WTC11 (cell line): ENCODE data around the gene CFDP1. TPM values are rescaled to one million over a fixed set of nuclear protein-coding genes. Genes with fewer than 3 reads are reported as not detected.

Source experiments
- ATAC-seq: fragments of 200-7000 bp; cut with Tn5 transposase; 2 replicates; pipeline ENCODE4 v1.10.0; 2021; ENCODE audit warnings: mild to moderate bottlenecking, moderate library complexity
- CTCF ChIA-PET: fragments of 300-600 bp; sonication (Branson Sonifier 250); formaldehyde crosslinking; loops from one replicate; lab custom pipeline; 2021; ENCODE audit warnings: antibody characterized with exemption; lab: Charles Lee
- POLR2A ChIA-PET: fragments of 350-600 bp; sonication (Branson Sonifier 250); formaldehyde crosslinking; loops from one replicate; lab custom pipeline; 2021; ENCODE audit warnings: antibody characterized with exemption; lab: Charles Lee
- DNase-seq: peaks from one replicate; pipeline ENCODE4 v3.0.0; 2021; ENCODE audit warnings: low spot score
- H3K27ac Mint-ChIP-seq: 2 replicates; pipeline ENCODE4 v1.8.0; 2021; ENCODE audit warnings: mixed read lengths
- H3K27me3 Mint-ChIP-seq: 2 replicates; pipeline ENCODE4 v1.8.0; 2021; ENCODE audit warnings: low read depth, mild to moderate bottlenecking, moderate library complexity, mixed read lengths
- H3K36me3 Mint-ChIP-seq: 2 replicates; pipeline ENCODE4 v1.8.0; 2021; ENCODE audit warnings: mixed read lengths
- H3K4me1 Mint-ChIP-seq: 2 replicates; pipeline ENCODE4 v1.8.0; 2022; ENCODE audit warnings: mixed read lengths
- H3K4me3 Mint-ChIP-seq: 2 replicates; pipeline ENCODE4 v1.8.0; 2021; ENCODE audit warnings: mild to moderate bottlenecking, moderate library complexity, mixed read lengths
- H3K9me3 Mint-ChIP-seq: 2 replicates; pipeline ENCODE4 v1.8.0; 2021; ENCODE audit warnings: mixed read lengths
- ARID4B ChIP-seq: sonication (generic); formaldehyde crosslinking; IDR thresholded peaks from 2 replicates; pipeline ENCODE4 v1.8.0; 2023; ENCODE audit warnings: missing genetic modification reagents, mild to moderate bottlenecking, borderline replicate concordance
- E2F1 ChIP-seq: sonication (generic); formaldehyde crosslinking; IDR thresholded peaks from 2 replicates; pipeline ENCODE4 v1.8.0; 2022; ENCODE audit warnings: mild to moderate bottlenecking, missing genetic modification reagents
- EMX1 ChIP-seq: fragments of 250-450 bp; sonication (Bioruptor Pico); IDR thresholded peaks from 2 replicates; pipeline ENCODE4 v1.8.0; 2021; ENCODE audit warnings: mild to moderate bottlenecking
- FOXK1 ChIP-seq: sonication (generic); formaldehyde crosslinking; IDR thresholded peaks from 2 replicates; pipeline ENCODE4 v1.8.0; 2022; ENCODE audit warnings: mild to moderate bottlenecking, moderate library complexity, missing genetic modification reagents
- IRF2 ChIP-seq: sonication (generic); formaldehyde crosslinking; IDR thresholded peaks from 2 replicates; pipeline ENCODE4 v1.8.0; 2022; ENCODE audit warnings: low read depth, missing genetic modification reagents, borderline replicate concordance
- MYBL2 ChIP-seq: sonication (generic); formaldehyde crosslinking; IDR thresholded peaks from 2 replicates; pipeline ENCODE4 v1.8.1; 2023; ENCODE audit warnings: mild to moderate bottlenecking, moderate library complexity, missing genetic modification reagents
- NFYB ChIP-seq: sonication (generic); formaldehyde crosslinking; conservative IDR thresholded peaks from 2 replicates; pipeline ENCODE4 v1.8.0; 2022; ENCODE audit warnings: low read depth, missing genetic modification reagents
- PRRX2 ChIP-seq: fragments of 250-450 bp; sonication (Bioruptor Pico); IDR thresholded peaks from 2 replicates; pipeline ENCODE4 v1.8.0; 2021; ENCODE audit warnings: mild to moderate bottlenecking
- SP1 ChIP-seq: sonication (generic); formaldehyde crosslinking; conservative IDR thresholded peaks from 2 replicates; pipeline ENCODE4 v1.8.1; 2022; ENCODE audit warnings: missing genetic modification reagents
- TCF7 ChIP-seq: sonication (generic); formaldehyde crosslinking; IDR thresholded peaks from 2 replicates; pipeline ENCODE4 v1.8.0; 2022; ENCODE audit warnings: mild to moderate bottlenecking, low read depth, missing genetic modification reagents, moderate library complexity
- TP53 ChIP-seq: sonication (generic); formaldehyde crosslinking; IDR thresholded peaks from 2 replicates; pipeline ENCODE4 v1.8.1; 2023; ENCODE audit warnings: mild to moderate bottlenecking, missing genetic modification reagents
- USF1 ChIP-seq: sonication (generic); formaldehyde crosslinking; IDR thresholded peaks from 2 replicates; pipeline ENCODE4 v1.8.0; 2022; ENCODE audit warnings: mild to moderate bottlenecking, missing genetic modification reagents
- ZBTB43 ChIP-seq: sonication (generic); formaldehyde crosslinking; IDR thresholded peaks from 2 replicates; pipeline ENCODE4 v1.8.1; 2023; ENCODE audit warnings: mild to moderate bottlenecking, missing genetic modification reagents
- ZNF423 ChIP-seq: fragments of 250-450 bp; sonication (Bioruptor Pico); IDR thresholded peaks from 2 replicates; pipeline ENCODE4 v2.1.2; 2022; ENCODE audit warnings: mild to moderate bottlenecking, moderate library complexity
- ZSCAN18 ChIP-seq: fragments of 250-450 bp; sonication (Bioruptor Pico); IDR thresholded peaks from 2 replicates; pipeline ENCODE4 v2.1.2; 2022; ENCODE audit warnings: mild to moderate bottlenecking, moderate library complexity
- total RNA-seq: library from RNA; stranded (reverse); gene quantifications from 3 replicates; pipeline ENCODE4 v1.2.3, GENCODE V29; 2021
- TF ChIP-seq, protein P1 (sequence below): fragments of 250-450 bp; sonication (Bioruptor Pico); IDR thresholded peaks from 2 replicates; pipeline ENCODE4 v1.9.0; 2021; ENCODE audit warnings: mild to moderate bottlenecking
- TF ChIP-seq, protein P2 (sequence below): fragments of 250-450 bp; sonication (Bioruptor Pico); IDR thresholded peaks from 2 replicates; pipeline ENCODE4 v1.9.0; 2021; ENCODE audit warnings: moderate library complexity, mild to moderate bottlenecking, inconsistent platforms, borderline replicate concordance

The CFDP1 gene
- total RNA-seq, 1 experiment from 2014 or later: 79.2 TPM

GRCh38 chr16:75266738-75267630, 166.3 kb downstream of the CFDP1 start:
- Mint-ChIP-seq H3K36me3 (no peaks in the 10 kb centered on the region), H3K4me3 (peak overlapping the region; percentile 74), H3K4me1 (peaks cover 32% of the 10 kb centered on the region), H3K27ac (peak overlapping the region; percentile 90; the same call in 1 of the 2 replicates), H3K9me3 (no peaks in the 10 kb centered on the region), H3K27me3 (no peaks in the 10 kb centered on the region)
- ChIA-PET POLR2A (interaction anchor here (0.9 to 7.0 kb wide), 4 partner anchors 9 to 228 kb away, joined by 3 to 57 read pairs (median 3); partner anchors contain the start of gene CHST6), CTCF (interaction anchor here (0.7 to 1.6 kb wide), 5 partner anchors 13 to 119 kb away, joined by 3 to 6 read pairs (median 6); no protein-coding TSS in a partner anchor)
- no peak for TF ChIP-seq NFYB (CRISPR knock-in tag)
- 0 out of 2 replicates have a peak, but pooled peaks have one; percentile 7 for TF ChIP-seq SP1 (CRISPR knock-in tag)
- TF ChIP-seq, protein P1, sequence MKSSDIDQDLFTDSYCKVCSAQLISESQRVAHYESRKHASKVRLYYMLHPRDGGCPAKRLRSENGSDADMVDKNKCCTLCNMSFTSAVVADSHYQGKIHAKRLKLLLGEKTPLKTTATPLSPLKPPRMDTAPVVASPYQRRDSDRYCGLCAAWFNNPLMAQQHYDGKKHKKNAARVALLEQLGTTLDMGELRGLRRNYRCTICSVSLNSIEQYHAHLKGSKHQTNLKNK (CRISPR knock-in tag): no peak
- DNase-seq (no peak), ATAC-seq (no peak)

DNA sequence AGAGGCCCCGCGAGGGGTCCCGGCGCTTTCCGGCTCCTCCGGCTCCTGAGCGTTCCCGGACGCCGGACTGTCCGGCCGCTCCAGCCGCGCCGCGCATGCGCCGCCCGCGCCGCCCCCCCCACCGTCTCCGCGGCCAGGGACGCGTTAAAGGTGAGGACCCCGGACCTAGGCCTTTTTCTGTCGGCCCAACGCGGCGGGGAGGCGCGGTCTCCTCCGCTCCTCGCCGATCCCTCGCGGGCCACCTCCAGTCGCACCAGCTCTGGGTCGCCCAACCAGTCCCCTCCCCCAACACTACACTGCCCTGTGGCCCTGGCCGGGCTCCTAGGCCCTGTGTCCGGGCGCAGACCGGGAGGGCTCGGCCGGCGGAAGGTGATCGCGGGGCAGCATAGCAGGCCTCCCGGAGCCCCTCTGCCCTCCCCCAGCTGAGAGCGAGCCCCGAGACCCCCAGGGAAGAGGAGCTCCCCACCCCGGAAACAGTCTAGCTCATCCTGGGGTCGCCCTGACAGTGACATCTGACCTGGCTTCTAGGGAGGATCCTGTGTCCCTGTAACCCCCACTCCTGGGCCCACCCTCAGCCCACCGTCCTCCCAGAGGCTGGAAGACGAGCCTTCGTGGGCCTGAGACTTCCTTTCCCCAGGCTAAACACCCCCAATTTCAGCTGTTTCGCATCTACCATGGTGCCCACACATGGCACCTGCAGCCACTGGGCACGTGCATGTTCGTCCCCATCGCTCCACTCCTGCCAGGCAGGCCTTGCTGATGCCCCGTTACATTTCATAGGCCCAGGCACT, 167.2 kb downstream of the CFDP1 start:
- H3K9me3 Mint-ChIP-seq: no peaks in the 10 kb centered on the region
- TF ChIP-seq PRRX2 (no peak), EMX1 (CRISPR knock-in tag) (no peak), USF1 (CRISPR knock-in tag) (no peak), MYBL2 (CRISPR knock-in tag) (peak; percentile 3; the same call in 1 of the 2 replicates), ZBTB43 (CRISPR knock-in tag) (peak; percentile 67; the same call in 1 of the 2 replicates), TP53 (CRISPR knock-in tag) (0 out of 2 replicates have a peak, but pooled peaks have one; percentile 64), ARID4B (CRISPR knock-in tag) (no peak), SP1 (CRISPR knock-in tag) (peak; percentile 33; the same call in 1 of the 2 replicates), TCF7 (no peak), FOXK1 (CRISPR knock-in tag) (no peak), ZSCAN18 (CRISPR knock-in tag) (no peak), IRF2 (CRISPR knock-in tag) (no peak), E2F1 (CRISPR knock-in tag) (no peak), ZNF423 (CRISPR knock-in tag) (peak; percentile 28; the same call in 1 of the 2 replicates)
- TF ChIP-seq, protein P2, sequence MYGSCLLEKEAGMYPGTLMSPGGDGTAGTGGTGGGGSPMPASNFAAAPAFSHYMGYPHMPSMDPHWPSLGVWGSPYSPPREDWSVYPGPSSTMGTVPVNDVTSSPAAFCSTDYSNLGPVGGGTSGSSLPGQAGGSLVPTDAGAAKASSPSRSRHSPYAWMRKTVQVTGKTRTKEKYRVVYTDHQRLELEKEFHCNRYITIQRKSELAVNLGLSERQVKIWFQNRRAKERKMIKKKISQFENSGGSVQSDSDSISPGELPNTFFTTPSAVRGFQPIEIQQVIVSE (CRISPR knock-in tag): no peak

More for the DNA sequence above, 167.2 kb downstream of the CFDP1 start:
- Mint-ChIP-seq H3K27me3 (no peaks in the 10 kb centered on the region), H3K4me1 (peaks cover 39% of the 10 kb centered on the region), H3K27ac (peak overlapping the region; percentile 90), H3K4me3 (peak overlapping the region; percentile 74), H3K36me3 (no peaks in the 10 kb centered on the region)
- CTCF ChIA-PET: interaction anchor here (0.7 to 1.6 kb wide), 7 partner anchors 10 to 119 kb away, joined by 3 to 6 read pairs (median 3); no protein-coding TSS in a partner anchor
- POLR2A ChIA-PET: interaction anchor here (0.9 to 7.0 kb wide), 6 partner anchors 10 to 229 kb away, joined by 3 to 57 read pairs (median 3); partner anchors contain the start of gene CHST6
- peak; percentile 90 for DNase-seq
- peak; percentile 78 for ATAC-seq
